ENCODE measurements around the gene KLHL22. TPM values are rescaled to one million over a fixed set of nuclear protein-coding genes. Genes with fewer than 3 reads are reported as not detected.

KLHL22 gene
- total and polyA plus RNA-seq, 2 of the 13 experiments (the other 11 are each of a cell fraction or from before 2014, with no cell fraction given) = 10.9 to 14.8 TPM

DNA sequence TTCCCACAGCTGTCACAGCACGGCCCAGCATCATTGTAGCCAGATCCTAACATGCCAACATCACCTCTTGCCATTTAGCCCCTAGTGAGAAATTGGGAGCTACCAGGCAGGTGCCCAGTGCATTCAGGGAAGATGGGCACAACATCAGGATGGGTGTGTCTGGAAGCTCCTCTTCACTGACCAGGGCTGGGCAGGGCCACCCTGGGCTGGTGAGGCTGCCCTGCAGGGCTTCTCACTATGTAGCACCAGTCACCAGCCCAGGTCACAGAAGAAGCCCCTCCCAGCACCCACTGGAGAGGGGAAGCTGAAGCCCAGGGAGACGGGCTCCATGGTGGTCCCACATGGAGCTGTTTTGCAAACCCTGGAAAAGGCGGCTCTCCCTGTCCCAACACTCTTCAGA is 87.8 kb downstream of the KLHL22 start:
- DNase-seq (ENCODE audit: low spot score) (no peak), FAIRE-seq (no peak), ATAC-seq (no peak)
- H3K4me1 ChIP-seq (ENCODE audit: insufficient read depth, low read length) = no peaks in the 10 kb centered on the region
- no peaks in the 10 kb centered on the region for H3K79me2 ChIP-seq (ENCODE audit: insufficient read depth, low read length)
- no peak overlapping the region for H3K4me3 ChIP-seq (replicated peaks in 1 of 3; ENCODE audit: insufficient read depth in 1 of 3, low read depth in 2 of 3, low read length in 3 of 3)
- intact Hi-C loops (cut with micrococcal nuclease; ENCODE audit: unreplicated experiment) (no loop called here), in situ Hi-C loops (cut with HindIII; ENCODE audit: extremely low pct_ligation_motif_present, low pct_unique_long_range_greater_than_20kb) (no loop called here)
- TF ChIP-seq, protein P1, sequence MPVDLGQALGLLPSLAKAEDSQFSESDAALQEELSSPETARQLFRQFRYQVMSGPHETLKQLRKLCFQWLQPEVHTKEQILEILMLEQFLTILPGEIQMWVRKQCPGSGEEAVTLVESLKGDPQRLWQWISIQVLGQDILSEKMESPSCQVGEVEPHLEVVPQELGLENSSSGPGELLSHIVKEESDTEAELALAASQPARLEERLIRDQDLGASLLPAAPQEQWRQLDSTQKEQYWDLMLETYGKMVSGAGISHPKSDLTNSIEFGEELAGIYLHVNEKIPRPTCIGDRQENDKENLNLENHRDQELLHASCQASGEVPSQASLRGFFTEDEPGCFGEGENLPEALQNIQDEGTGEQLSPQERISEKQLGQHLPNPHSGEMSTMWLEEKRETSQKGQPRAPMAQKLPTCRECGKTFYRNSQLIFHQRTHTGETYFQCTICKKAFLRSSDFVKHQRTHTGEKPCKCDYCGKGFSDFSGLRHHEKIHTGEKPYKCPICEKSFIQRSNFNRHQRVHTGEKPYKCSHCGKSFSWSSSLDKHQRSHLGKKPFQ (CRISPR knock-in tag; IDR thresholded peaks at IDR 0.05; ENCODE audit: insufficient replicate concordance) = no peak
- TF ChIP-seq PHF20 (CRISPR knock-in tag; IDR thresholded peaks at IDR 0.05) (no peak), ZNF160 (CRISPR knock-in tag; IDR thresholded peaks at IDR 0.05) (no peak), FOSL2 (CRISPR knock-in tag; IDR thresholded peaks at IDR 0.05) (no peak), KLF9 (CRISPR knock-in tag; IDR thresholded peaks at IDR 0.05; ENCODE audit: low read depth) (no peak), ZBTB21 (CRISPR knock-in tag; IDR thresholded peaks at IDR 0.05) (no peak), ZNF644 (CRISPR knock-in tag; IDR thresholded peaks at IDR 0.05; ENCODE audit: low read depth) (no peak), PRPF4 (IDR thresholded peaks at IDR 0.05; ENCODE audit: low read depth, low read length, poor library complexity, severe bottlenecking) (no peak), NR2C2 (CRISPR knock-in tag; IDR thresholded peaks at IDR 0.05; ENCODE audit: borderline replicate concordance) (no peak)
- ChIA-PET POLR2A (no interaction called here), CTCF (ENCODE audit: low intra/inter-chr PET ratio, low total read pairs) (no interaction called here)
- H3K27ac ChIP-seq (ENCODE audit: extremely low read length, insufficient read depth, low read length) = no peak overlapping the region
- H3K4me2 ChIP-seq (ENCODE audit: low read depth, low read length) = no peak overlapping the region
- 100% methylated on average over 3 of the region's 3 CpGs for WGBS (ENCODE audit: low lambda C conversion rate)
- no peaks in the 10 kb centered on the region for H3K9me3 ChIP-seq (ENCODE audit: low read length)
- BruUV-seq (replicated peaks) = no TSS peak
- H3K27me3 ChIP-seq (ENCODE audit: control insufficient read depth in 1 of 2, insufficient read depth in 2 of 2, low read length in 2 of 2) = no peaks in the 10 kb centered on the region; a peak in 1 of 5 replicates
- H2AFZ ChIP-seq (ENCODE audit: low read length) = no peak overlapping the region
- no peak overlapping the region for H3K9ac ChIP-seq (ENCODE audit: insufficient read depth, low read depth, low read length)
- peaks cover 8 to 9% of the 10 kb centered on the region in 2 experiments; a peak in 3 of 5 replicates for H3K36me3 ChIP-seq (replicated peaks in 1 of 2; ENCODE audit: control insufficient read depth in 1 of 2, insufficient read depth in 2 of 2, low read length in 2 of 2)
- no peaks in the 10 kb centered on the region for H4K20me1 ChIP-seq (ENCODE audit: insufficient read depth, low read length)

Measured in HepG2 (cell line).